Right lobe of liver (tissue), 4 donors: ENCODE results near the gene C1orf94.

Experiments used
- POLR2A ChIP-seq: fragments of 450-650 bp; IDR thresholded peaks from one replicate; pipeline ENCODE4 v1.6.1; 2017; ENCODE audit warnings: antibody characterized with exemption, mild to moderate bottlenecking
- TF ChIP-seq, protein P1 (sequence below), 4 donors: fragments of 200-600 bp in 3 of 4; fragments of 450-650 bp in 1 of 4; IDR thresholded peaks; one replicate each; pipeline versions ENCODE4 v1.5.1 to v1.8.0; 2016 to 2022; ENCODE audit warnings: antibody characterized with exemption in 4 of 4, mild to moderate bottlenecking in 2 of 4
- donor health status: DM: no; HTN: no; CAD: no.
- donor health status: DM: no; HTN: no; CAD: no.
- donor health status: DM: no; HTN: yes; CAD: no.

DNA sequence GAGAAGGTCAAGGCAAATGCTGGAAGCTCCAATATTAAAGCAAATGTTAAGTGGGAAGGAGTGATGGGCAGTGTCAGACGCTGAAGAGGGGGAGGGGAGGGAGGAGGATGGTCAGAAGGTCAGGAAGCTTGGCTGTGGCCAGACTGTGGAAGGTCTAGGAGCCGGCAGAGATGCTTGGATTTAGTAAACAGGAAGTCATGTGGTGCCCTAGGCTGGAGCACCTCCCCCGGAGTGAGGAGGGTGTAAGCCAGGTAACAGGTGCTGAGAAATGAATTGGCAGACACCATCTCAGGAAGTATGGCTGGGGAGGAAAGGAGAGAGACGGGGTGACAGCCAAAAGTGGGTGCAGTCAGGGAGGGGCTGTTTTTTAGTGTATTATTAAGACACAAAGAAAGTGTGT, 29.4 kb upstream of the C1orf94 start:
- no peak for TF ChIP-seq POLR2A
- TF ChIP-seq, protein P1, sequence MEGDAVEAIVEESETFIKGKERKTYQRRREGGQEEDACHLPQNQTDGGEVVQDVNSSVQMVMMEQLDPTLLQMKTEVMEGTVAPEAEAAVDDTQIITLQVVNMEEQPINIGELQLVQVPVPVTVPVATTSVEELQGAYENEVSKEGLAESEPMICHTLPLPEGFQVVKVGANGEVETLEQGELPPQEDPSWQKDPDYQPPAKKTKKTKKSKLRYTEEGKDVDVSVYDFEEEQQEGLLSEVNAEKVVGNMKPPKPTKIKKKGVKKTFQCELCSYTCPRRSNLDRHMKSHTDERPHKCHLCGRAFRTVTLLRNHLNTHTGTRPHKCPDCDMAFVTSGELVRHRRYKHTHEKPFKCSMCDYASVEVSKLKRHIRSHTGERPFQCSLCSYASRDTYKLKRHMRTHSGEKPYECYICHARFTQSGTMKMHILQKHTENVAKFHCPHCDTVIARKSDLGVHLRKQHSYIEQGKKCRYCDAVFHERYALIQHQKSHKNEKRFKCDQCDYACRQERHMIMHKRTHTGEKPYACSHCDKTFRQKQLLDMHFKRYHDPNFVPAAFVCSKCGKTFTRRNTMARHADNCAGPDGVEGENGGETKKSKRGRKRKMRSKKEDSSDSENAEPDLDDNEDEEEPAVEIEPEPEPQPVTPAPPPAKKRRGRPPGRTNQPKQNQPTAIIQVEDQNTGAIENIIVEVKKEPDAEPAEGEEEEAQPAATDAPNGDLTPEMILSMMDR (IDR thresholded peaks at IDR 0.05): no peak
